Spinal cord (tissue), 10 donors: ENCODE data around the gene TMEM14A. TPM values are rescaled to one million over a fixed set of nuclear protein-coding genes. Genes with fewer than 3 reads are reported as not detected.

Experiments used
- DNase-seq, 6 donors: peaks; one replicate each; pipeline versions ENCODE4 v3.0.0 to v3.0.0-alpha.2; 2013 to 2015; ENCODE audit warnings: low spot score in 6 of 6, low read depth in 4 of 6
- H3K27ac ChIP-seq: one replicate; pipeline ENCODE4 v1.5.1; 2013; ENCODE audit warnings: low read depth, low read length, control low read depth
- H3K27me3 ChIP-seq: one replicate; pipeline ENCODE4 v1.6.1; 2013; ENCODE audit warnings: low read length; ENCODE audit not compliant: control insufficient read depth, insufficient read depth
- H3K36me3 ChIP-seq: one replicate; pipeline ENCODE4 v1.6.1; 2013; ENCODE audit warnings: low read length; ENCODE audit not compliant: control insufficient read depth, insufficient read depth
- H3K4me1 ChIP-seq: one replicate; pipeline ENCODE4 v1.6.1; 2013; ENCODE audit warnings: low read length; ENCODE audit not compliant: control insufficient read depth, insufficient read depth
- H3K4me3 ChIP-seq: one replicate; pipeline ENCODE4 v1.5.1; 2013; ENCODE audit warnings: low read depth, low read length, control low read depth
- H3K9me3 ChIP-seq: one replicate; pipeline ENCODE4 v1.6.1; 2013; ENCODE audit warnings: low read length; ENCODE audit not compliant: control insufficient read depth, insufficient read depth
- WGBS: methylation state at CpG from one replicate; pipeline ENCODE4 v1.1.5; 2013; ENCODE audit warnings: missing lambda C conversion rate; ENCODE audit not compliant: insufficient coverage; 5-methylcytosine and 5-hydroxymethylcytosine counted together
- polyA plus RNA-seq, 2 donors: library from polyadenylated mRNA; unstranded; fragments of 120-200 nt; gene quantifications; one replicate each; pipeline ENCODE4 v1.2.1, GENCODE V29; 2013; ENCODE audit not compliant: insufficient read length in 2 of 2
- total RNA-seq, 2 donors: library from RNA; depleted of rRNA in 1 of 2; stranded (reverse); fragments of 120-200 nt in 1 of 2; fragments of >200 nt in 1 of 2; gene quantifications; one replicate each; pipeline versions ENCODE4 v1.2.3 to v1.2.4, GENCODE V29; 2013 to 2014
- donor health status: healthy.

TMEM14A gene
- total and polyA plus RNA-seq, 4 donors = 46.1 to 152 (median 114) TPM

GRCh38 chr6:52726741-52727535 is 56.0 kb downstream of the TMEM14A start:
- H3K27ac ChIP-seq = no peak overlapping the region
- H3K9me3 ChIP-seq = no peaks in the 10 kb centered on the region
- DNase-seq = no peak
- no peaks in the 10 kb centered on the region for H3K36me3 ChIP-seq
- 67% methylated on average over 7 of the region's 15 CpGs for WGBS
- no peaks in the 10 kb centered on the region for H3K27me3 ChIP-seq
- H3K4me1 ChIP-seq = no peaks in the 10 kb centered on the region
- no peak overlapping the region for H3K4me3 ChIP-seq

- DNase-seq = no peak
- Histone ChIP-seq H3K36me3 (no peaks in the 10 kb centered on the region), H3K9me3 (no peaks in the 10 kb centered on the region), H3K4me3 (no peak overlapping the region), H3K27me3 (no peaks in the 10 kb centered on the region), H3K4me1 (no peaks in the 10 kb centered on the region), H3K27ac (no peak overlapping the region)
- WGBS = 83% methylated on average over 1 of the region's 2 CpGs
These were observed 57.0 kb downstream of the TMEM14A start for GRCh38 chr6:52727908-52728307.

- no peaks in the 10 kb centered on the region for H3K4me1 ChIP-seq
- WGBS = no CpG with 5 or more reads among the region's 3 CpGs
- DNase-seq = no peak
- no peak overlapping the region for H3K4me3 ChIP-seq
- H3K36me3 ChIP-seq = no peaks in the 10 kb centered on the region
- no peak overlapping the region for H3K27ac ChIP-seq
- no peaks in the 10 kb centered on the region for H3K27me3 ChIP-seq
- no peaks in the 10 kb centered on the region for H3K9me3 ChIP-seq
These were observed 57.5 kb downstream of the TMEM14A start for GRCh38 chr6:52728394-52728793.

GRCh38 chr6:52729576-52729975 is 58.7 kb downstream of the TMEM14A start:
- H3K27ac ChIP-seq = no peak overlapping the region
- no peaks in the 10 kb centered on the region for H3K27me3 ChIP-seq
- no peak overlapping the region for H3K4me3 ChIP-seq
- no peak for DNase-seq
- H3K36me3 ChIP-seq = no peaks in the 10 kb centered on the region
- H3K9me3 ChIP-seq = no peaks in the 10 kb centered on the region
- WGBS = 100% methylated on average over 1 of the region's 1 CpG
- no peaks in the 10 kb centered on the region for H3K4me1 ChIP-seq

GRCh38 chr6:52731719-52732118 is 60.8 kb downstream of the TMEM14A start:
- no peak overlapping the region for H3K27ac ChIP-seq
- no peaks in the 10 kb centered on the region for H3K4me1 ChIP-seq
- no peak overlapping the region for H3K4me3 ChIP-seq
- 24% methylated on average over 4 of the region's 6 CpGs for WGBS
- H3K27me3 ChIP-seq = no peaks in the 10 kb centered on the region
- DNase-seq = no peak
- H3K36me3 ChIP-seq = no peaks in the 10 kb centered on the region
- H3K9me3 ChIP-seq = no peaks in the 10 kb centered on the region

- H3K4me3 ChIP-seq = no peak overlapping the region
- DNase-seq = no peak
- no peaks in the 10 kb centered on the region for H3K27me3 ChIP-seq
- H3K27ac ChIP-seq = no peak overlapping the region
- H3K36me3 ChIP-seq = no peaks in the 10 kb centered on the region
- H3K9me3 ChIP-seq = no peaks in the 10 kb centered on the region
- H3K4me1 ChIP-seq = no peaks in the 10 kb centered on the region
- no CpG with 5 or more reads among the region's 1 CpG for WGBS
These were observed 62.3 kb downstream of the TMEM14A start for GRCh38 chr6:52733172-52733571.

GRCh38 chr6:52734072-52734471 is 63.2 kb downstream of the TMEM14A start:
- no peak for DNase-seq
- no peak overlapping the region for H3K27ac ChIP-seq
- 100% methylated on average over 2 of the region's 3 CpGs for WGBS
- no peaks in the 10 kb centered on the region for H3K36me3 ChIP-seq
- no peaks in the 10 kb centered on the region for H3K9me3 ChIP-seq
- no peaks in the 10 kb centered on the region for H3K4me1 ChIP-seq
- no peaks in the 10 kb centered on the region for H3K27me3 ChIP-seq
- no peak overlapping the region for H3K4me3 ChIP-seq

GRCh38 chr6:52735071-52735470 is 64.2 kb downstream of the TMEM14A start:
- WGBS = 97% methylated on average over 5 of the region's 6 CpGs
- Histone ChIP-seq H3K36me3 (no peaks in the 10 kb centered on the region), H3K27me3 (no peaks in the 10 kb centered on the region), H3K9me3 (no peaks in the 10 kb centered on the region), H3K4me1 (no peaks in the 10 kb centered on the region), H3K4me3 (no peak overlapping the region), H3K27ac (no peak overlapping the region)
- no peak for DNase-seq

- WGBS = 100% methylated on average over 1 of the region's 1 CpG
- H3K9me3 ChIP-seq = no peaks in the 10 kb centered on the region
- no peaks in the 10 kb centered on the region for H3K36me3 ChIP-seq
- no peak overlapping the region for H3K4me3 ChIP-seq
- no peaks in the 10 kb centered on the region for H3K4me1 ChIP-seq
- no peaks in the 10 kb centered on the region for H3K27me3 ChIP-seq
- H3K27ac ChIP-seq = no peak overlapping the region
- no peak for DNase-seq
These were observed 65.2 kb downstream of the TMEM14A start for GRCh38 chr6:52736145-52736544.
